GM21360 (cell line): ENCODE measurements around the gene SLC44A4.

Source experiments
- ATAC-seq: cut with Tn5 transposase; IDR thresholded peaks from one replicate; pipeline ENCODE4 v1.9.1; 2021; ENCODE audit warnings: mild to moderate bottlenecking, moderate library complexity; ENCODE audit not compliant: unreplicated experiment

The SLC44A4 gene

GRCh38 chr6:31901415-31901952, 22.7 kb upstream of the SLC44A4 start:
- ATAC-seq = no peak

GRCh38 chr6:31900917-31901414, 22.2 kb upstream of the SLC44A4 start:
- no peak for ATAC-seq

GRCh38 chr6:31899882-31900722, 21.3 kb upstream of the SLC44A4 start:
- ATAC-seq = no peak

GRCh38 chr6:31899215-31899614, 20.4 kb upstream of the SLC44A4 start:
- no peak for ATAC-seq

- no peak for ATAC-seq
Observed at GRCh38 chr6:31898383-31899011, 19.7 kb upstream of the SLC44A4 start.

GRCh38 chr6:31897612-31898382, 19.0 kb upstream of the SLC44A4 start, which contains the start of gene EHMT2:
TSS of gene EHMT2 (minus strand) at chr6:31897698. CDS start at chr6:31897677, 21 bp downstream.
- ATAC-seq = no peak

- no peak for ATAC-seq
Observed at GRCh38 chr6:31896856-31897611, 18.2 kb upstream of the SLC44A4 start.

- no peak for ATAC-seq
Observed at GRCh38 chr6:31896493-31896855, 17.7 kb upstream of the SLC44A4 start.

GRCh38 chr6:31892821-31893220, 14.0 kb upstream of the SLC44A4 start:
- ATAC-seq = no peak

GRCh38 chr6:31889331-31889972, 10.7 kb upstream of the SLC44A4 start:
- no peak for ATAC-seq

GRCh38 chr6:31888276-31889258, 9.8 kb upstream of the SLC44A4 start:
- ATAC-seq = no peak

GRCh38 chr6:31887173-31888007, 8.6 kb upstream of the SLC44A4 start:
- ATAC-seq = no peak

- ATAC-seq = no peak
Observed at GRCh38 chr6:31886541-31886991, 7.8 kb upstream of the SLC44A4 start.

GRCh38 chr6:31884528-31885035, 5.8 kb upstream of the SLC44A4 start:
- ATAC-seq = no peak

- no peak for ATAC-seq
Observed at GRCh38 chr6:31883676-31884075, 4.9 kb upstream of the SLC44A4 start.

GRCh38 chr6:31882344-31882743, 3.5 kb upstream of the SLC44A4 start:
- no peak for ATAC-seq

- ATAC-seq = no peak
Observed at GRCh38 chr6:31881136-31881859, 2.5 kb upstream of the SLC44A4 start.
